ENCODE data around the gene ARMC12. TPM values are rescaled to one million over a fixed set of nuclear protein-coding genes. Genes with fewer than 3 reads are reported as not detected.

ARMC12 gene
- total and polyA plus RNA-seq, 2 of the 13 experiments (the other 11 are each of a cell fraction or from before 2014, with no cell fraction given): 1.3 TPM; not detected in 1

- peak; percentile 52; the same call in 1 of the 2 replicates for TF ChIP-seq ZNF746 (CRISPR knock-in tag; IDR thresholded peaks at IDR 0.05)
- peak; percentile 74; the same call in 1 of the 2 replicates for TF ChIP-seq SIN3A (IDR thresholded peaks at IDR 0.05; ENCODE audit: borderline replicate concordance, low read depth, low read length)
- no peak for TF ChIP-seq JUNB (CRISPR knock-in tag; IDR thresholded peaks at IDR 0.05; ENCODE audit: borderline replicate concordance)
- no peak; the same call in 1 of the 2 replicates for TF ChIP-seq BRF2 (CRISPR knock-in tag; IDR thresholded peaks at IDR 0.05)
- no peak for TF ChIP-seq ZNF318 (CRISPR knock-in tag; IDR thresholded peaks at IDR 0.05)
- no peak; the same call in 1 of the 2 replicates for TF ChIP-seq ZNF790 (CRISPR knock-in tag; IDR thresholded peaks at IDR 0.05; ENCODE audit: borderline replicate concordance)
- no peak for TF ChIP-seq HES4 (CRISPR knock-in tag; IDR thresholded peaks at IDR 0.05; ENCODE audit: borderline replicate concordance)
- TF ChIP-seq CREM (IDR thresholded peaks at IDR 0.05): peak; percentile 30; the same call in 1 of the 2 replicates
- no peak for TF ChIP-seq CREM (CRISPR knock-in tag; IDR thresholded peaks at IDR 0.05)
- no peak for TF ChIP-seq ZNF276 (CRISPR knock-in tag; IDR thresholded peaks at IDR 0.05; ENCODE audit: low read depth)
- no peak for TF ChIP-seq PRDM4 (CRISPR knock-in tag; IDR thresholded peaks at IDR 0.05; ENCODE audit: borderline replicate concordance)
- TF ChIP-seq ZBTB39 (CRISPR knock-in tag; IDR thresholded peaks at IDR 0.05): no peak
These were observed 48.1 kb upstream of the ARMC12 start, which contains the start of gene FKBP5 (continued) for GRCh38 chr6:35688605-35689322.

Measured in HepG2 (cell line).